ENCODE results near the gene CBLIF. TPM values are rescaled to one million over a fixed set of nuclear protein-coding genes. Genes with fewer than 3 reads are reported as not detected.
A peak's percentile ranks its signal among the peaks of the same experiment; 100 is the strongest.
"Not testable (repeated sequence)": the region's sequence is repeated elsewhere in the genome, so short reads cannot be mapped to it uniquely, and the experiment has no call there.

The CBLIF gene
- polyA plus RNA-seq, 4 donors, result not detected

DNA sequence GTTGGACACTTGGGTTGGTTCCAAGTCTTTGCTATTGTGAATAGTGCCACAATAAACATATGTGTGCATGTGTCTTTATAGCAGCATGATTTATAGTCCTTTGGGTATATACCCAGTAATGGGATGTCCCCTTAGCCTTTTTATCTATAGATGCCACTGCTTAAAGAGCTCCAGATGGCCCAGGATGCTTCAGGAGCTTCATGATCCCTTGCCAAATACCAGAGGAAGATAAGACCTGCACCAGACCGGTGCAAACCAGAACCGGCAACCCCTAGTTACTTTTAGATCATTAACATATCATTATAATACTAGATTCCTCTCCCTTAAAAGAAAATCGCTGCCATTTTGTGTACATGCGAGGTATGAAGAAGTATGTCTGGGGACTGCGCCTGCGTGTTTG lies 3.1 kb upstream of the CBLIF start:
- not testable (repeated sequence) for DNase-seq (ENCODE audit: low read depth in 4 of 4, low spot score in 3 of 4)

DNA sequence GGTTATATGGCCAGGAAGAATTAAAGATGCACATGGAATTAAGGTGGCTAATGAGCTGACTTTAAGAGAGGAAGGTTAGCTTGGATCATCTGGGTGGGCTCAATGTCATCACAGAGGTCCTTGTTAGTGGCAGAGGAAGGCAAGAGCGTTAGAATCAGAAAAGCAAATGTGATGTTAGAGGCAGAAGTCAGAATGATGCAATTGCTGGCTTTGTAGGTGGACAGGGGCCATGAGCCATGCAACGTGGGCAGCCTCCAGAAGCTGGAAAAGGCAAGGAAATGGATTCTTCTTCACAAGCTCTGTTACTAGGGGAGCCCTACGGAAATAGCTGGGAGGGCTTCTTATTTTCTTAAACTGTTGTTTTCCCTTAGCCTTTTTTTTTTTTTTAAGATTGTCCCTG lies 2.3 kb upstream of the CBLIF start:
- DNase-seq (ENCODE audit: low read depth in 4 of 4, low spot score in 3 of 4), result no peak

DNA sequence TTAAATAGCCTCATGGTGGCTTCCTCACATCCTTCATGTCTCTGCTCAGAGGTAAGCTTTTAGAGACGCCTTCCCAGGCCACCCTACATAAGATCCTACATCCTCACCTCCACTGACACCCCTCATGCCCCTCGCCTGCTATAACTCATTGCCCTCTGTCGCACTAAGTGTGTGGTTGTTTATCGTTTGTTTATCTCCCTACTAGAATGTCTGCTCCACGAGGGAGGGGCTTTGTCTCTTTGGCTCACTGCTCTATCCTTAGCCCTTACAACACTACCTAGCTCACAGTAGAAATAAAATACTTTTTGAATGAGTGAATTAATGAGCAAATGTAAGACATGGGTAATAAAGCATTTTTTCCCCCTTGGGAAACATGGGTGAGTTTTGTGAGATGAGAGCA lies 1.3 kb upstream of the CBLIF start:
- DNase-seq (ENCODE audit: low read depth in 4 of 4, low spot score in 3 of 4), result no peak

DNA sequence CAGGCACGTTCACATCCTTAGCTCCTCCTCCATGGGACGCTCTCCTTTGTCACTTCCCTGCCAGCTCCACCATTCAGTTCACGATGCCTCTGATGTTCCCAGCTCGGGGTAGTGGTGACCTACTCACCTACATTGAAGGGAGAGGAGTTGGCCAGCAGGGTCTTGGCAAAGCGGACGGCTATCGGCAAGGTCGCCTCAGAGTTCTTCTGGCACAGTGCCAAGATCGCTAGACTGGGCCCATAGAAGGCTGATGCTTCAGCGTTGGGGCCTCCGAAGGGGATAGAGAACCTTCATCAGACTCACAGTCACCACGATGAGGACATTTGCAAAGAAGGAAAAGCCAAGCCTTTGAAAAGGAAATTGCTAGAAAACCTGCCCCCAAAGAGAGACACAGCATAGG lies 3.0 kb downstream of the CBLIF start:
- DNase-seq (ENCODE audit: low read depth in 4 of 4, low spot score in 3 of 4), result no peak

DNA sequence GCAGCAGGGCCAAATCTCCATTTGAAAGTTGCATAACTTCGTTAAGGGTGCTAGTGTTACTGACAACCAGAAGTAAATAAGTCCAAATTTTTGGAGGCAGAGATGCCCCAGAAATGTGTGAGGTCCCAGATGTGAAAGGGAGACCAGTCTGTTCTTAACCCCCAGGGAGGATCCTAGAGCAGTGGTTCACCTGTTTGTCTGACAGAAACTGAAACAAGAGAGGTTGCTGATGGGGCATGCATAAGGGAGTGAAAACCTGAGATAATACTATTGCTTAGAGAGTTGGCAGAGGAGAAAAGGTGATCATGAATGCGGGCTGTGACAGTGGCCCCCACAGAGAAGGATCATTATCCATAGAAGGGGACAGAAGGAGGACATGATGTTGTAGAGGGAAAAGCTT lies 3.8 kb downstream of the CBLIF start:
- no peak for DNase-seq (ENCODE audit: low read depth in 4 of 4, low spot score in 3 of 4)

DNA sequence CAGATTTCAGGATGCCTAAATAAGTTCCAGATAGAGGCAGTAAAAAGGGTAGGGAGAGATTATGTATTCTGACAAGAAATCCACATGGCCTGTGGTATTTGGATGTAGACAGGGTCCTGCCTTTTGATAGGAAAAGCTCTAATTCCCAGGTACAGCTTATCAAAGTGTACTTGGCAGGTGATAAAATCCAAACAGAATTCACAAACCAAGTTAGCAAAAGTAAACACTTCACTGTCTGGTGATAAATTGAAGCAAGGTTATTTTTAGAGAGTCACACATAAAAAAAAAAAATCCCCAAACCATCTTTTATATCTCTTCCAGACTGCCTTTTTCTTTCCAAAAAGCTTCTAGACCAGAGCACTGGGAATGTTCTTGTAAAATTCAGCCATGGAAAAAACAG lies 5.7 kb downstream of the CBLIF start:
- DNase-seq (ENCODE audit: low read depth in 4 of 4, low spot score in 3 of 4), result no peak

DNA sequence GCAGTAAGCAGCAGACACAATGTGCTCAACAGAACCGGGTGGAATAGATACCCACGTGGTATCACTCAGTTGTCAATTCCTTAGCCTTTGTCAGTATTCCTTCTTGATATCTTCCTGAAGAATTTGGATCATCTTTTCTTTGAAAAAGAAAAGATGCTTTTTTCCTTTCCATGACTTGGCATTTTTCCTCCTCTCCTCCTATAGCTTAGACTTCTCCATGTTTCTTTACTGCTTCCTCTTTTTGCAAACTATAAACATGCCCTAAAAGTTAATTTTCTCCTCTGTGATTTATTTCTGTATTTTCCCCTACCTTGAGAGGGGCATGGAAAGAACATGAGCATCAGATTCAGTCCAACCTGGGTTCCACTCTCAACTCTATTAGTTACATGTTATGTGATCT lies 11.7 kb downstream of the CBLIF start:
- DNase-seq (ENCODE audit: low read depth in 4 of 4, low spot score in 3 of 4), result no peak

DNA sequence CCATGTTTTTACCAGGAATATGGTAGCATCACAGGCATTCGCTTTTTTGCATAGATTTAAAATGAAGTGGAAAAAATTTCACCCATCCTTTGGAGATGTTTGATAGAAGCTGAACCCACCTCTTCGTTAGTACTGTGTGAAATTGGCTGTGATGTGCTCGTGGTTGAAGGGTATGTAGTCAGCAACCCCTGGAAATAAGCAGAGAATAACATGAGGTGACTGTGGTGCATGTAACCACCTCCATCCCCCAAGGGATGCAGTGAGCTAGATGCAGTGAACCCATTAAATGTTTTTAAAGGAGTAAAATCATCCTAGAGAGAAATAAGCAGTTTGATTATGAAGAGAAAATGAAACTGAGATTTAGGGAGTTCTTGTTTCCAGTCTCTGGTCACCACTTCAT lies 15.9 kb downstream of the CBLIF start:
- no peak for DNase-seq (ENCODE audit: low read depth in 4 of 4, low spot score in 3 of 4)

DNA sequence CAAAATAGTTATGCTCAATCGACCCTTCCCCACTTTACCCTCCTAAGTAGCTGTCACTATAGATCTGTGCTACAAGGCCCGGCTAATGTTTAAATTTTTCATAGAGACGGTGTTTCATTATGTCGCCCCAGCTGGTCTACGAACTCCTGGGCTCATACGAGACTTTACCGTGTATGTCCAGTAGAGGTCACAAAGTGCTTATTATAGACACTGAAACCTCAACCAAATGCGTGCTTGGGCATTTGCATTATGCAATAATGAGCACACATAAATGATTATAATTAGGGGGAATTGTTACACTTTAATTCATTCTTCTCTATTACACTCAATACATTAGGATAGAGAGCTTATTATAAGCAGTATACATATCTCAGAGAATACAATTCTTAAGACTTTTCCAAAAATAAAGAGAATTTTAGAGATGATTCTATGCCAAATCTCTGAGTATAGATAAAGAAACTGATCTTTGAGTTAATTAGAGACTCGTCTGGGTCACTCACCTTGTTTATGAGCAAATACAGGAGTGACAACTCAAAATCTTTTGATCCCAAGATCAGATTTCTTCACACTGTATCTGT lies 22.2 kb downstream of the CBLIF start:
- DNase-seq (ENCODE audit: low read depth in 4 of 4, low spot score in 3 of 4), result peak in 1 of 4 donors; percentile 21

DNA sequence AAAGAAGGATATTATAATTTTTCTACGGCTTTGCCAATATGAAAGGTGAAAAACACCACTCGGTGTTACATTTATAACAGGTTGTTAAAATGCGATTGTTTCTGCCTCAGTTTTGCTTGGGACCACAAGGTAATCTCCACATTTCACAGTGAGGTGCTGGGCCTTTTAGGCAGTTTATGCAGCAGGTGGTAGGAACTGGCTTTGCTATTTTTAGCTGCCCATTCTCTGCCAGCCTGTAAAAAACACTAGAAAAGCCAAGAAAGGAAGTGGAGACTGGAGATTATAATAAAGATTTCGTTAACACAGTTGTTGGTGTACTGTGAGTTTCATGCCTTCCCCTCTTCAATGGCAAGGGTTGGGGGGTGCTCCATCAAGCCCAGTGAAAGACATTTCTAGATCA lies 26.7 kb downstream of the CBLIF start:
- no peak for DNase-seq (ENCODE audit: low read depth in 4 of 4, low spot score in 3 of 4)

DNA sequence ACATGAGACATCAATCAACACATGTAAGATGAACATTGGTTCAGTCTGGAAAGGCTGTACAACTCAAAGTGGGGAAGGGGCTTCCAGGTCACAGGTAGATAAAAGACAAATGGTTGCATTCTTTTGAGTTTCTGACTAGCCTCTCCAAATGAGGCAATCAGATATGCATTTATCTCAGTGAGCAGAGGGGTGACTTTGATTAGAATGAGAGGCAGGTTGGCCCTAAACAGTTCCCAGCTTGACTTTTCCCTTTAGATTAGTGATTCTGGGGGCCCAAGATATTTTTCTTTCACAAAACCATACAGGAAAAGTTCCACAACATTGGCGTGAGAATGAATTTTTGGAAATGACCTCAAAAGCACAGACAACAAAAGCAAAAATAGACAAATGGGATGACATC lies 28.9 kb downstream of the CBLIF start:
- DNase-seq (ENCODE audit: low read depth in 4 of 4, low spot score in 3 of 4), result not testable (repeated sequence)

DNA sequence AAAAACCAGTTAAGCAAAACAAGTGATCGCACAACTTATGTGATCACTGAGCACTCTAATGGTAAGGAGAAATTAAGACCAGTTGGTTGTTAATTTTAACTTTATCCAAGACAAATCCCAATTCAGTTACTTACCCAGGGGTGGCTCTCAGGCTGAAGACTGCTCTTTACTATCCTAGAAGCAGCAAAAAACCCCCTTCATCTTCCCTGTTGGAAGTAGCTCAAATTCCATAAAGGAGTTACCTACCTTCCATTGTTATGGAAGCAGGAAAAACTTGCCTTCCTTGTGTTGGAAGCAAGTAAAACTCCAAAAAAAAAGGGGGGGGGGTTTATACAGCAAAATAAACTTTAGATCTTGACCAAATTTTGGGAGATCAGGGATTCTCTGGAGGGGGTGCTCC lies 29.5 kb downstream of the CBLIF start:
- DNase-seq (ENCODE audit: low read depth in 4 of 4, low spot score in 3 of 4), result no peak

DNA sequence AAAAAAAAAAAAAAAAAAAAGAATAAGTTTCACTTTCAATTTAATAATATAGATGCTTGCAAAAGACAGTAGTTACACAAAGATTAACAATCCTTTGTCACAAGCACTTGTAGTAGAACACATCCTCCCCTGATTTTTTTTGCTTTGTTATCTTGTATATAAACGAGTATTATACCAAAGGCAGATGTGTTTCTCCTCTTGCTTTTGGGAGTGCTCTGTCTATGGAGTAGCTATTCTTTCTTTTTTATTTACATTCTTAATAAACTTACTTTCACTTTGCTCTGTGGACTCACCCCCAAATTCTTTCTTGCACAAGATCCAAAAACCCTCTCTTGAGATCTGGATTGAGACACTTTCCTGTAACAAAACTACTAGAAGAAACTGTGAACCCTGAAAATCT lies 31.3 kb downstream of the CBLIF start:
- no peak for DNase-seq (ENCODE audit: low read depth in 4 of 4, low spot score in 3 of 4)

DNA sequence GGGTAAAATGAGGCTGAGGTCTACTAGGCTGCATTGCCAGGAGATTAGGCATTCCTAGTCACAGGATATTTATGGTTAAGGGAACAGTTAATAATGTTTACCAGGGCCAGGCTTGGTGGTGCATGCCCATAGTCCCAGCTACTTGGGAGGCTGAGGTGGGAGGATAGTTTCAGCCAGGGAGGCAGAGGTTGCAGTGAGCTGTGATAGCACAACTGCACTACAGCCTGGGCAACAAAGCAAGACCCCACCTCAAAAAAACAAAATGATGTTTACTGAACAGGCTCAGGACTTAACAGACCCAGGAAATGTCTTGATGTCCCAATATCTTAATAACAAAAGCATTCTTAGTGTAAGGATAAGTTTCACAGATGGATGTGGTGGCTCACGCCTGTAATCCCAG lies 31.9 kb downstream of the CBLIF start:
- DNase-seq (ENCODE audit: low read depth in 4 of 4, low spot score in 3 of 4), result no peak

DNA sequence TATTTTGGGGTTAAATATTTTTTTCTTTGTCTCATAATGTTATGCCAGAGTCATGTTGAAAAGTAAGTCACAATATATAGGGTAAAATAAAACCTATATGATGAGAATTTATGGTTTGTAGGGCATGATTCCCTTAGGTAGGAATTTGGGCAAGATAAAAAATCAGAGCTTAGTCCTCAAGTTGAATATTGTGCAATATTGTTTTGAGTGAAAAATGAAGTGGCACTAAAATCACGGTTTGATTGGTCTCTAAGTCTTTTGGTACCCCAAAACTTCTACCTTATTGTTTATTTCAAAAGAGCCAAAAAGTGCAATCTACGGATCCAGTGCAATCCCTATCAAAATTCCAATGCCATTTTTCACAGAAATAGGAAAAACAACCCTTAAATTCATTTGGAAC lies 33.1 kb downstream of the CBLIF start:
- DNase-seq (ENCODE audit: low read depth in 4 of 4, low spot score in 3 of 4), result no peak

DNA sequence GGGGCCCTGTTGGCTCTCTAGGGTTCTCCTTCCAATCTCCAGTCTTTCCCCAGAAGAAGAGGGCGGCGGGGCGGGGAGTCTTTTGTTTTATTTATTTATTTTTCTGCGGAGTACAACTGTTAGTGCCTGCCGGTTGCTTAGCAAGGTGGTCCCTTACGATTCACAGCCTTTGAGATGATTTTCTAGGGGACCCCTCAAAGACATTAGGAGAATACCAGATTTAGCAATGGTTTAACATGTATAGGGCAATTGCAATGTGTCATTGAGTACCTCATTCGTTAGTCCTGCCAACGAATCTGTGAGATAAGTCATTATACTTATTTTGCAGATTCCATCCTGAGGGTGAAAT lies 34.4 kb downstream of the CBLIF start:
- peak in 1 of 4 donors; percentile 8 for DNase-seq (ENCODE audit: low read depth in 4 of 4, low spot score in 3 of 4)

DNA sequence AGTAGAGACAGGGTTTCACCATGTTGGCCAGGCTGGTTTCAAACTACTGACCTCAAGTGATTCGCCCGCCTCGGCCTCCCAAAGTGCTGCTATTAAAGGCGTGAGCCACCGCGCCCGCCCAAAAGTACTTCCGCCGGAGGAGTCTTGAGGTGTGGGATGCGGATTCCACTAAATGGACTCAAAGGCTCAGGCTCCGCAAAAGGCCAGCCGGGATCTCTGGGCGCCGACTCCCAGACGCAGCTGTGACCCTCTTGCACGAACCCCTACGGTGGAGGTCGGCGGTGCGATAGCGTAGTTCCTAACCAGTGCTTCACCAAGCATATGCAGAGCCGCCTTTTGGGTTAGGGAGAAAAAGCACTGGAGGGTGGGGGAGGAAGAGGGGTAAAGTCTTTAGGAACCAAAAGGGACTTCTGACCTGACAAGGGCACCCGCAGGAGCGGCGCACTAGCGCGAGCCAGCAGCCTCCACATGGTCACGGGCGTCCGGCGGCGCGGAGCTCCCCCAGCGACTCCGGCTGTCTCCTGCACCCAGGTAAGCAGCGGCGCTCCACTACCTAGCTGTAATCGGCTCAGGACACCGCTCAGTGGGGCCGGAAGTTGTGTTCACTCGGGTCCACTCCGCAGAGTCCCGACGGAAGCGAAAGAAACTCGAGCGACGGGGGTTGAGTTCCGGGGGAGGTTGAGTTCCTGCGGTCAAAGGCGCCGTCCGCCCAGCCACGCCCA lies 34.9 kb downstream of the CBLIF start, which contains the start of gene MRPL16:
MRPL16 (minus strand) TSS at position 590 of the 722 bp plus-strand sequence; CDS start at position 470, 120 bp downstream.
- peak; percentile 77 to 84 (median 80) for DNase-seq (ENCODE audit: low read depth in 4 of 4, low spot score in 3 of 4)

DNA sequence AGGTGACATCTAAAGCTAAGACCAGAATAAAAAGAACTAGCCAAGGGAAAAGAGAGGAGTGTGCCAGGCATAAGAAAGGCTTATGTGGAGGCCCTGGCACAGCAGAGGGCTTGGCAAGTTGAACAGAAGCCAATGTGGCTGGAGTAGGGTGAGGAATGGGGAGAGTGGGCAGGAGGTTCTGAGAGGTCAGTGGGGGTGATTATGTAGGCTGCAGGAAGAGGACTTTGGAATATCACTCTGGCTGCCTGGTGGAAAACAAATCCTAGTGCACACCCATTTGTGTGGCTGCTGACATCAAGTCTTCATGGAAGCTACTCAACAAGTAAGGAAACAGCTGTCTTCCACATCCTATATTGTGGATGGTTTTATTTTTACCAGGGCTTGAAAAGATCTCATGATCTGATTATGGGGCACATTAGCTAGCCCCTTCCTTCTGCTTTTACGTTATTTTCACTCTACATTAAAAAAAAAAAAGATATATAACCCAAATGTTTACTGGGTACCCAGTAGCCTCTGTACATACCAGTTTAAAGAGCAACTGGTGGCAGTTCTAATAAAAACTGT lies 38.2 kb downstream of the CBLIF start:
- DNase-seq (ENCODE audit: low read depth in 4 of 4, low spot score in 3 of 4), result no peak

DNA sequence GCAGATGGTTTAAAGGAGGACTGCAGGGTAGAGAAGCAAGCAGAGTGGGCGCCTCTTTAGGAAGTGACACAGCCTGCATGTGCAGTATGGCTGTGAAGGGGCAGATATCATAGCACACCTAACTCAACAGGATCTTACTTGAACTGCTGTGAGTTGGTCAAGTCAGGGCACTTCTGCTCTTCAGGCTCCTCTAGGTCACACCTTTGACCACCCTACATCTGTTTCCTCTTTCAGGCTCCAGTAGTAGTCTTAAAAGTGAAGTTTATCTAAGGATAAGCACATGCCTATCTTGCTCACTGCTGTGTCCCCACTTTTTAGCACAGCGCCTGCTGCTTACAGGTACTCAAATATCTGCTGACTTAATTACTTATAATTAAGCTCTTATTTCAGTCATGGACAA lies 41.2 kb downstream of the CBLIF start:
- DNase-seq (ENCODE audit: low read depth in 4 of 4, low spot score in 3 of 4), result no peak

DNA sequence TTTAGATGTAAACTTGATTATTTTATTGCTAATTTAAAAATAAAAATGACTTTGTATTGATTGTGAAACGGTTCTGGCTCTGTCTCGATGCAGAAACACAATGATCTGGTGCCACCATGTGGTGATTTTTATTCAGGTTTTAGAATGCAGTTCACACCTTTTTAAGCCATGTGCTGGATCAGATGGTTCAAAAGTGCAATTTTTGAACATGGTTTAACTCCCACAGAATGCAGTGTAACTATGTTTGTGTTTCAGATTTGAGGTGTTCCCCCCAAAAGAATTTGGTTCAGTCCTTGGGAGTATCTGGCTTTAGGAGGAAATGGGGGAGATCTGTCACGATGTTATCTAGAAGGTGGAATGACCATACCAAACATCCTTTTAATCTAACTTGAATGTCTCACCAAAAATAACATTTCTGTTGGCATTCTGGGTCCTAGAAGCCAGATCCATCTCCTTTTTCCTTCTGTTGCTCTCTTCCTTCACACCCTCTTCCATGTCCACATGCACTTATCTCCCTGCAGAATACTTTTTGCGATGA lies 42.6 kb downstream of the CBLIF start:
- DNase-seq (ENCODE audit: low read depth in 4 of 4, low spot score in 3 of 4), result peak in 2 of 4 donors; percentile 18 to 33

DNA sequence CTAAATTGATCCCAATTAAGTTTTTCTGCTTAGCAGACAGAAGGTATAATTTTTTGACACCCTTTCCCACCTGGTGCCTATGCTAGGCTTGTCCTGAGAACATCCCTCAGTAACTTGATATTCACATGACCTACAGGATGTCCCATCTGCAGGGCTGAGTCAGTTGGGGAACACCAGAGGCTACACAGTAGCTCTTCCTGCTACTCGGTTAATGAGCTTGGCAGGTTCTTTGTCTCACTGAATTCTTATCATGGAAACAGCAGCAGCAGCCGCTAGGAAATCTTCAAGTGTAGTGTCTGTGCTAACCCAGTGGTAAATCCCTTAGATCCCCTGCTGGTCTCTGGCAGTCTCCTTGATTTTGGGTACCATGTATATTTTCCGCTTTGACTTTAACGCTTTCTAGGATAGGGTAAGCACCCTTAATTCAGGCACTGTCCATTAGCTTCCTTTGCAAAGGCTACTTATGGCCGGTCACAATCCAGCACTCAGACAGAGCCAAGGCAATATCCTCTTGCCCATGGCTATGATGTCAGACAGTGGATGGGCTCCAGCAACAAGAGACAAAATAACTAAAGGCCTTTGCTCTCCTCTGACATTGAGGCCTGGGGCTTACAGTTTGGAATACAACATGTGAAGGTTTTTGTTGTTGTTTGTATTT lies 43.2 kb downstream of the CBLIF start:
- DNase-seq (ENCODE audit: low read depth in 4 of 4, low spot score in 3 of 4), result peak in 2 of 4 donors; percentile 7

Data from left renal pelvis (tissue), 4 donors.